Measurements from ENCODE around the gene RS1.
A peak's percentile ranks its signal among the peaks of the same experiment; 100 is the strongest.

RS1 gene

DNA sequence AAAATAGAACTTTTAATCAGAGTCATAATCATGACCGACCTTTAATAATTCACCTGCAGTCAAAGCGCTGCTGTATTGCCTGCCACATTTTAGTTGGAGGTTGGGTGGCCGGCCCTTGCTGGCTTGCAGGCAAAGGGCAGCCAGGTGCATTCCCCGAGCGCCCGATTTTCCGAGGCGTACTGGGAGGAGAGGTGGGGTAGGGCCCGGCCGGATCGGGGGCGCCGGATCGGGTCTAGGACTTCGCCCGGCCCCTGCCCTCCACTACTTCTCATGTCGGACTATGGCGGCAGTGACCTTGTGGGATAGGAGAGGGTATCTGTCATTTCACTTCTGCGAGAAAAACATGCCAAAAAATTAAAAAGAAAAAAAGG is 2.5 kb upstream of the RS1 start:
- peak in 8 of 10 donors; percentile 8 to 86 (median 30) for DNase-seq
- intact Hi-C loops (cut with DNase I) = no loop called here

- no peak for DNase-seq
- intact Hi-C loops (cut with DNase I) = loop anchor here (10.0 kb wide), 1 partner anchor 243 kb away; the partner anchor contains the start of gene CDKL5
These were observed 3.7 kb downstream of the RS1 start for GRCh38 chrX:18668071-18668835.

GRCh38 chrX:18666614-18667013 is 5.3 kb downstream of the RS1 start:
- DNase-seq = no peak
- intact Hi-C loops (cut with DNase I) = loop anchor here (10.0 kb wide), 1 partner anchor 242 kb away; the partner anchor contains the start of gene CDKL5

DNA sequence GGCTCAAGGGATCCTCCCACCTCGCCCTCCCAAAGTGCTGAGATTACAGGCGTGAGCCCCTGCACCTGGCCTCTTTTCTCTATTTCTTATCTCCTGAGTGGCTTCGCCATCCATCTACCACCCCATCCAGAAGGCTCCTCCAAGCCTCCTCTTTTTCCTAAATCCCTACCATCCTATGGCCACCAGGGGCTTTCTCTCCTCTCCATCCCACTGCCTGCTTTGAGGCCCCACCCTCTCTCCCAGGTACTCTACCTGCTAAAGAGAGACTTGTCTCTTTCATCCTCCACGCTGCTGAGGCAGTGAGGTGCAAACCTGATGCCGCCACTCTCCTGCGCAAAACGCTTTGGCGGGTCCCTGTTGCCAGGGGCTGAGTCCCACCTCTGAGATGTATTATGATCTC is 7.0 kb downstream of the RS1 start:
- intact Hi-C loops (cut with DNase I) = loop anchor here (10.0 kb wide), 1 partner anchor 240 kb away; the partner anchor contains the start of gene CDKL5
- no peak for DNase-seq

DNA sequence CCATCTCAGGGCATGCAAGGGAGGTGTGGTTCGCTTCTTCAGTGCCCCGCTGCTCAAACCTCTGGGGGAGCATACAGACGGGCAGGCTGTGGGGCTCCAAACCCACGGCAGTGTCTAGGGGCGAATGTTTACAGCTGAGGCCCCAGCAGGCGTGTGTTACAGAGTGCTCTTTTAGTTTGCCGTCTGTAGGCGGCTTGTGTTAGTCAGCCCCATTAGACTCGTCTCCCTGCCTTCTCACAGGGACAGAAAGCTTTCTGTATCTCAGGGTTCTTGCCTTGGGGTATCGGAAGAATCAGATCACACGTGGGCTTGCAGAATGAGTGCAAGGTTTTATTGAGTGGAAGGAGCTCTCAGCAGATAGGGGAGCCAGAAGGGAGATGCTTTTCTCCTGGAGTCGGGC is 10.6 kb downstream of the RS1 start:
- intact Hi-C loops (cut with DNase I) = loop anchor here (10.0 kb wide), 1 partner anchor 236 kb away; the partner anchor contains the start of gene CDKL5
- DNase-seq = no peak

GRCh38 chrX:18654875-18655836 is 16.8 kb downstream of the RS1 start:
- intact Hi-C loops (cut with DNase I) = no loop called here
- no peak for DNase-seq

- intact Hi-C loops (cut with DNase I) = no loop called here
- DNase-seq = no peak
These were observed 19.3 kb downstream of the RS1 start for GRCh38 chrX:18652636-18653035.

GRCh38 chrX:18650662-18651061 is 21.2 kb downstream of the RS1 start:
- intact Hi-C loops (cut with DNase I) = no loop called here
- no peak for DNase-seq

DNA sequence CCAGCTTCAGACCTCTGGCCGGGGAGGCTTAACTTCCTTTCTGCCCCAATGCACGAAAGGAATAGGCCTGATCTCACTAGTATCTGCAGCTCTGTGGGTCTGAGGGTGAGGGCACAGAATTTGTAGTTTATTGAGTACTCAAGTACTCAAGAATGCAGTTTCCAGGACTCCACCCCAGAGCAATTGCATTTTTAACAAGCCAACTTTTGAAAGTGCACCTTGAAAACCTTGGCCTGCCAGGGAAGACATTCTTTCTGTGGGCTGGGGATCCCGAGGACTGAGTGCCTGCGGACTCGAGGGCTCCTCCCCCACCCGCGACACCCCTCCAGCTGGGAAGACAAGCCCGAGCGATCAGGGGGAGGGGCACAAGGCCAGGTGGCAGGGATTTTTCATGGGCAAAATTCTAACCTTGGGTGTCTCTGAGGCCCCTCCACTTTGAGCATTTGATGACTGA is 22.4 kb downstream of the RS1 start:
- intact Hi-C loops (cut with DNase I) = no loop called here
- DNase-seq = no peak

DNA sequence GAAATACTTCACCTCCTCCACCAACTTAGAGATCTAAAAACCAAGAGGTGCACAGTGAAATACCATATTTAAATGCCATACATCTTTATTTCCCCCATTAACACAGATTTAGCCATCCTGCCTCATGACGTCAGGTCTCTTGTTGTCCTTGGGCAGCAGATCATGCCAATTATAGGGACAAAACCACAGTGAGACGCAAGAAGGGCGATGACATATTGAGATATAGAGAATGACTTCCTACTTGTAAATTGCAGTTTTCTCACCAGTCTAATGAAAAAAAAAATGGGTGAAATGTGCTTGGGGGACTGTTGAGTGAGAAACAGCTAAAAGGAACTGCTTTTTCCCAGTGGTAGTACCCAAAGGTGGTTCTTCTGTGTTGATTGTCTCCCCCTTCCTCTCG is 24.3 kb downstream of the RS1 start:
- intact Hi-C loops (cut with DNase I) = no loop called here
- no peak for DNase-seq

GRCh38 chrX:18643853-18644252 is 28.1 kb downstream of the RS1 start:
- intact Hi-C loops (cut with DNase I) = no loop called here
- DNase-seq = no peak

- DNase-seq = no peak
- intact Hi-C loops (cut with DNase I) = no loop called here
These were observed 28.7 kb downstream of the RS1 start for GRCh38 chrX:18643243-18643642.

- intact Hi-C loops (cut with DNase I) = no loop called here
- peak in 1 of 10 donors; percentile 16 for DNase-seq
These were observed 31.2 kb downstream of the RS1 start for GRCh38 chrX:18640686-18641085.

GRCh38 chrX:18639280-18639679 is 32.6 kb downstream of the RS1 start:
- intact Hi-C loops (cut with DNase I) = no loop called here
- no peak for DNase-seq

- DNase-seq = no peak
- intact Hi-C loops (cut with DNase I) = no loop called here
These were observed 33.5 kb downstream of the RS1 start for GRCh38 chrX:18638398-18638797.

- intact Hi-C loops (cut with DNase I) = no loop called here
- no peak for DNase-seq
These were observed 41.0 kb downstream of the RS1 start for GRCh38 chrX:18630934-18631333.

- no peak for DNase-seq
- intact Hi-C loops (cut with DNase I) = no loop called here
These were observed 47.3 kb downstream of the RS1 start for GRCh38 chrX:18624599-18624998.

DNA sequence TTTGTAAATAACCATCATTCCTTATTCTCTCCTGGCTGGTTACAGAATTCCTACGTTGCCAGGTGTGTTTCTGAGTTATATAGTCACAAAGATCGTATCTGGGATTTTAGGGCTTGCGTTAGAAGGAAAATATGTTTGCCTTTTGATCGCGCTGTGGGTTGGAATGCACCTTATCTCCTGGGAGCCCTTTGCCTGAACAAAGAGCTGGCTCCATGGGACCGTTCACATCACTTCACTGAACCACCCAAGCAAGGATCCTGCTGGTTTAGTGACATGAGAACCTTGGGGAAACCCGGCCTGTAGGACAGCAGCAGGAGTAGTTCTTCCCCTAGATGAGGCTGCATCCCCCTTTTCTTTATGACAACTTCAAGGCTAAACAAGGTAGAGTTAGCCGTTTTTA is 51.6 kb downstream of the RS1 start:
- DNase-seq = no peak
- intact Hi-C loops (cut with DNase I) = no loop called here

- intact Hi-C loops (cut with DNase I) = no loop called here
- DNase-seq = no peak
These were observed 52.6 kb downstream of the RS1 start for GRCh38 chrX:18619288-18619687.

GRCh38 chrX:18617407-18617750 is 54.5 kb downstream of the RS1 start:
- no peak for DNase-seq
- intact Hi-C loops (cut with DNase I) = no loop called here

- peak in 1 of 10 donors; percentile 80 for DNase-seq
- intact Hi-C loops (cut with DNase I) = no loop called here
These were observed 55.1 kb downstream of the RS1 start for GRCh38 chrX:18616688-18617406.

Measured in posterior cingulate gyrus (tissue), 11 donors.